Loucy (cell line): Measurements from ENCODE around the gene CACNA1D.

Experiments used
- H2AFZ ChIP-seq: fragments of 200-600 bp; sonication (generic); 2 replicates; pipeline ENCODE4 v1.6.0; 2016; ENCODE audit warnings: antibody characterized with exemption, mild to moderate bottlenecking, low read length, moderate library complexity
- H3F3A ChIP-seq: fragments of 200-600 bp; 2 replicates; pipeline ENCODE4 v1.6.0; 2016; ENCODE audit warnings: antibody characterized with exemption, low read depth, mild to moderate bottlenecking
- H3K27me3 ChIP-seq: fragments of 200-600 bp; sonication (generic); 2 replicates; pipeline ENCODE4 v1.6.1; 2014; ENCODE audit warnings: low read length, mild to moderate bottlenecking; ENCODE audit not compliant: insufficient read depth, poor library complexity, severe bottlenecking
- H3K36me3 ChIP-seq: fragments of 200-600 bp; sonication (generic); 2 replicates; pipeline ENCODE4 v1.6.1; 2016; ENCODE audit warnings: low read length; ENCODE audit not compliant: insufficient read depth
- H3K4me1 ChIP-seq: fragments of 200-600 bp; sonication (generic); 2 replicates; pipeline ENCODE4 v1.5.1; 2014; ENCODE audit warnings: low read length, mild to moderate bottlenecking; ENCODE audit not compliant: insufficient read depth, poor library complexity, severe bottlenecking
- H3K4me2 ChIP-seq: fragments of 200-600 bp; sonication (generic); 2 replicates; pipeline ENCODE4 v1.6.0; 2014; ENCODE audit warnings: antibody characterized with exemption, low read length, low read depth, mild to moderate bottlenecking; ENCODE audit not compliant: poor library complexity, severe bottlenecking
- H3K4me3 ChIP-seq: fragments of 200-600 bp; sonication (generic); 2 replicates; pipeline ENCODE4 v1.5.1; 2014; ENCODE audit warnings: low read length, mild to moderate bottlenecking, mixed read lengths; ENCODE audit not compliant: poor library complexity, severe bottlenecking
- H3K79me2 ChIP-seq: fragments of 200-600 bp; sonication (generic); 2 replicates; pipeline ENCODE4 v1.6.1; 2014; ENCODE audit warnings: low read length; ENCODE audit not compliant: insufficient read depth
- H3K9ac ChIP-seq: fragments of 200-600 bp; sonication (generic); 2 replicates; pipeline ENCODE4 v1.6.0; 2014; ENCODE audit warnings: mild to moderate bottlenecking, low read depth, low read length, moderate library complexity; ENCODE audit not compliant: poor library complexity, severe bottlenecking
- H3K9me2 ChIP-seq: fragments of 200-600 bp; sonication (generic); replicated peaks from 2 replicates; pipeline ENCODE4 v1.6.1; 2016; ENCODE audit warnings: low read depth, low read length, mixed read lengths
- H3K9me3 ChIP-seq: fragments of 200-600 bp; sonication (generic); 2 replicates; pipeline ENCODE4 v1.6.1; 2014; ENCODE audit warnings: mild to moderate bottlenecking, antibody characterized with exemption, low read length, low read depth; ENCODE audit not compliant: insufficient read depth
- H4K20me1 ChIP-seq: fragments of 200-600 bp; sonication (generic); 2 replicates; pipeline ENCODE4 v1.6.0; 2014; ENCODE audit warnings: antibody characterized with exemption, low read length, mild to moderate bottlenecking; ENCODE audit not compliant: insufficient read depth, poor library complexity, severe bottlenecking
- EZH2phosphoT487 ChIP-seq: fragments of 200-600 bp; IDR thresholded peaks from 2 replicates; pipeline ENCODE4 v1.6.1; 2018; ENCODE audit warnings: antibody characterized with exemption, mild to moderate bottlenecking, moderate library complexity, borderline replicate concordance
- TF ChIP-seq, protein P1 (sequence below): fragments of 200-600 bp; sonication (generic); conservative IDR thresholded peaks from 2 replicates; pipeline ENCODE4 v1.5.1; 2014; ENCODE audit warnings: mild to moderate bottlenecking, antibody characterized with exemption, low read length

CACNA1D gene

DNA sequence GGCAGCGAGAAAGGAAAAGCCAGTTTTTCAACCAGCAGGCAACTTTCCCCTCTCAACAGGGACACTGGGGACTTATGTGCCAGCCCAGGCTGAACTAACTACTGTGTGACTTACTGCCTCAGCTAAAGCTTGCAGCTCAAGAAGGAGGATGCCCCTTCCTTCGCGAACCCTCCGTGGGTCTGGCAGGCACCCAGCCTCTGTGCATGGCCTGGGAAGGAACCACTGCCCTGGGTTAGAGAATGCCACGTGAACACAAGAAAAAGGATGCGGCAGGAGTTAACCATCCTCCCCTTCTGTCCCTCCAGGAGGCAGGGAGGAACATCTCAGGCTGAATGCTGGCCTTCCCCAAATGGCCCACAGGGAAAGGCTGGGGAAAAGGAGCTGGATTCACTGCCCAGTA is 322.8 kb downstream of the CACNA1D start:
- Histone ChIP-seq H3K9ac (no peak overlapping the region), H3K4me1 (no peaks in the 10 kb centered on the region), H3K4me2 (no peak overlapping the region), H3K9me2 (no peaks in the 10 kb centered on the region), H3K79me2 (no peaks in the 10 kb centered on the region), H3K36me3 (no peaks in the 10 kb centered on the region), H3K27me3 (no peaks in the 10 kb centered on the region), H4K20me1 (no peaks in the 10 kb centered on the region), H3K9me3 (no peaks in the 10 kb centered on the region), H3K4me3 (no peak overlapping the region), H2AFZ (no peak overlapping the region), H3F3A (no peaks in the 10 kb centered on the region)
- TF ChIP-seq, protein P1, sequence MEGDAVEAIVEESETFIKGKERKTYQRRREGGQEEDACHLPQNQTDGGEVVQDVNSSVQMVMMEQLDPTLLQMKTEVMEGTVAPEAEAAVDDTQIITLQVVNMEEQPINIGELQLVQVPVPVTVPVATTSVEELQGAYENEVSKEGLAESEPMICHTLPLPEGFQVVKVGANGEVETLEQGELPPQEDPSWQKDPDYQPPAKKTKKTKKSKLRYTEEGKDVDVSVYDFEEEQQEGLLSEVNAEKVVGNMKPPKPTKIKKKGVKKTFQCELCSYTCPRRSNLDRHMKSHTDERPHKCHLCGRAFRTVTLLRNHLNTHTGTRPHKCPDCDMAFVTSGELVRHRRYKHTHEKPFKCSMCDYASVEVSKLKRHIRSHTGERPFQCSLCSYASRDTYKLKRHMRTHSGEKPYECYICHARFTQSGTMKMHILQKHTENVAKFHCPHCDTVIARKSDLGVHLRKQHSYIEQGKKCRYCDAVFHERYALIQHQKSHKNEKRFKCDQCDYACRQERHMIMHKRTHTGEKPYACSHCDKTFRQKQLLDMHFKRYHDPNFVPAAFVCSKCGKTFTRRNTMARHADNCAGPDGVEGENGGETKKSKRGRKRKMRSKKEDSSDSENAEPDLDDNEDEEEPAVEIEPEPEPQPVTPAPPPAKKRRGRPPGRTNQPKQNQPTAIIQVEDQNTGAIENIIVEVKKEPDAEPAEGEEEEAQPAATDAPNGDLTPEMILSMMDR: no peak
- no peak for TF ChIP-seq EZH2phosphoT487

DNA sequence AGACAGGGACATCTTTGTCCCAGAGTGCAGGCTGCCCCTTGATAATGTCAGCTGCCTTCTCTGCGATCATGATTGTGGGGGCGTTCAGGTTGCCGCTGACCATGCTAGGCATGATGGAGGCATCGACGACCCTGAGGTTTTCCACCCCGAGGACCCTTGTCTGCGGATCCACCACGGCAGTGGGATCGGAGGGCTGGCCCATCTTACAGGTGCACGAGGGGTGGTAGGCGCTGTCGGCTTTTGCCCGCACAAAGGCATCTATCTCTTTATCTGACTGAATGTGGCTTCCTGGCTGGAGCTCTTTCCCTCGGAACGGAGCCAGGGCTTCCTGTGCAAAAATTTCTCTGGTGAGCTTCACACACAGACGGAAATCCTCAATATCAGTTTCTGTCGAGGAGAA is 323.4 kb downstream of the CACNA1D start:
- no peak overlapping the region for H3K4me2 ChIP-seq
- no peaks in the 10 kb centered on the region for H3K27me3 ChIP-seq
- H3K9me2 ChIP-seq: no peaks in the 10 kb centered on the region
- no peak for TF ChIP-seq EZH2phosphoT487
- TF ChIP-seq, protein P1: no peak
- no peaks in the 10 kb centered on the region for H3K36me3 ChIP-seq
- H3K9me3 ChIP-seq: no peaks in the 10 kb centered on the region
- no peak overlapping the region for H2AFZ ChIP-seq
- H3K4me1 ChIP-seq: no peaks in the 10 kb centered on the region
- H3F3A ChIP-seq: no peaks in the 10 kb centered on the region
- no peaks in the 10 kb centered on the region for H4K20me1 ChIP-seq
- H3K79me2 ChIP-seq: no peaks in the 10 kb centered on the region
- H3K9ac ChIP-seq: no peak overlapping the region
- H3K4me3 ChIP-seq: no peak overlapping the region

DNA sequence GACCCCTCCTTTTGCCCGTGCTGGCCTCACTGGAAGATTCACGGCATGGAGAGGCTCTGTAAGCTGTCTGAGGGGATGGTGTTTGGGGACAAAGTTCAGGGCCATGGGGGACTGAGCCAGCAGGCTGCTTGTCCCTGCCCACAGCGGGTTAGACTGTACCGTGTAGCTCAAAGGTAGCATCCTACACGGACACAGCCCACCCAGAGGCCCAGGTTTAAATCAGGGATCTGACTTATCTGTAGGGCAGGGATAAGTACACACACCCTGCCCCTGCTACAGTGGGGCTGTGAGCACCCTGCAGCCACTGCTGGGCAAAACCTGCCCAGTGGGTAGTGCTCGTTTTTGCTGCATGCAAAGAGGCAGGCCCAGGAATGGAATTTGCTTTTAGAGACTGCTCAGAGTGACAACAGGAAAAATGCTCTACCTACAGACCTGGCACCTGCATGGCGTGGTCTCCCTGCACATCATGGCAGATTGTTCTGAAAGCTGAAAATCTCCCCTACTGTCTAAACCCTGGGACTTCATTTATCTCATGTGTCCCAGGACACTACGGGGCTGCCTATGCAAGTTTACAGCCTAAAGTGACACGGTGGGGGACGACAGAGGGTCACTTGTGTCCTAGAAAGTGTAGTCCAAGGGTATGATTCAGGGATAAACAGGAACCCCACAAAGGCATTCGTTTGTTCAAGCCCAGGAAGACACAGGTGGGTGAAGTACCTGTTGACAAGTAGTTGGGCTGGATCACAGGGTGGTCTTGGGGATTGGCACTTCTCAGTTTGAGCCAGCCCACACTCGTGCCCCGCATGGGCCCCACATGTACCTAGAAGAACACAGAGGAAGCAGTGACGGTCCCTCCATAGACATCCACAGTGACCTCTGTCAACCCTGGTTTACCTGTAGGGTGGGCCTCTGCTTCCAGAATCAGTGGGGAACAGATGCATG is 324.1 kb downstream of the CACNA1D start:
- Histone ChIP-seq H3K79me2 (no peaks in the 10 kb centered on the region), H3K4me1 (no peaks in the 10 kb centered on the region), H3K36me3 (no peaks in the 10 kb centered on the region), H3K4me3 (no peak overlapping the region), H2AFZ (no peak overlapping the region), H4K20me1 (no peaks in the 10 kb centered on the region), H3K27me3 (no peaks in the 10 kb centered on the region), H3K4me2 (no peak overlapping the region), H3K9me2 (no peaks in the 10 kb centered on the region), H3K9ac (no peak overlapping the region), H3K9me3 (no peaks in the 10 kb centered on the region), H3F3A (no peaks in the 10 kb centered on the region)
- TF ChIP-seq, protein P1: no peak
